GM12878 (cell line): ENCODE data around the gene MB. TPM values are rescaled to one million over a fixed set of nuclear protein-coding genes. Genes with fewer than 3 reads are reported as not detected.
A peak's percentile ranks its signal among the peaks of the same experiment; 100 is the strongest.

Experiments used
- ATAC-seq: fragments of 200-7000 bp; cut with Tn5 transposase; 3 replicates; pipeline ENCODE4 v1.9.1; 2020; ENCODE audit warnings: mild to moderate bottlenecking, moderate library complexity
- BruUV-seq: library from RNA; stranded (reverse); fragments of 400-500 nt; replicated peaks from 2 replicates; lab custom pipeline; 2021; lab: Mats Ljungman, UMichigan
- CTCF ChIA-PET: fragments of 300-600 bp; sonication (Branson Sonifier 250); formaldehyde crosslinking; extraction: SDS; loops from one replicate; lab custom pipeline; 2021; ENCODE audit warnings: inconsistent platforms; lab: Yijun Ruan, JAX
- POLR2A ChIA-PET: fragments of 350-600 bp; formaldehyde crosslinking; extraction: SDS; loops from one replicate; lab custom pipeline; 2021; ENCODE audit warnings: inconsistent platforms; lab: Charles Lee
- RAD21 ChIA-PET: fragments of 300-600 bp; sonication (Branson Sonifier 250); formaldehyde crosslinking; loops from one replicate; lab custom pipeline; 2023; ENCODE audit warnings: antibody characterized with exemption; ENCODE audit not compliant: unreplicated experiment; lab: Charles Lee
- SMC1A ChIA-PET: fragments of 300-600 bp; sonication (Branson Sonifier 250); formaldehyde crosslinking; loops from one replicate; lab custom pipeline; 2023; ENCODE audit not compliant: unreplicated experiment, uncharacterized antibody; lab: Charles Lee
- DNase-seq: peaks from one replicate; pipeline ENCODE4 v3.0.0-alpha.2; 2011; ENCODE audit warnings: low read depth, low spot score
- FAIRE-seq: peaks from 3 replicates; lab custom pipeline; 2011; peaks lifted over from hg19 to GRCh38; lab: Jason Lieb, UNC
- H2AFZ ChIP-seq: 2 replicates; pipeline ENCODE4 v1.6.0; 2011; ENCODE audit warnings: low read depth, low read length, control low read depth; ENCODE audit not compliant: control insufficient read depth
- H3K27ac ChIP-seq: 2 replicates; pipeline ENCODE4 v1.5.1; 2011; ENCODE audit warnings: control low read depth; ENCODE audit not compliant: control insufficient read depth, insufficient read depth
- H3K27me3 ChIP-seq, 2 experiments: replicated peaks in 1 of 2; 2 replicates each; pipeline versions ENCODE4 v1.6.0 to v1.6.1; 2011; ENCODE audit warnings: low read length in 1 of 2; ENCODE audit not compliant: control insufficient read depth in 2 of 2, insufficient read depth in 2 of 2
- H3K36me3 ChIP-seq, 2 experiments: 2 replicates each; pipeline ENCODE4 v1.5.1; 2011; ENCODE audit warnings: low read length in 1 of 2; ENCODE audit not compliant: control insufficient read depth in 2 of 2, insufficient read depth in 2 of 2
- H3K4me1 ChIP-seq: 2 replicates; pipeline ENCODE4 v1.6.1; 2011; ENCODE audit warnings: mild to moderate bottlenecking, low read length, moderate library complexity, mixed read lengths; ENCODE audit not compliant: control insufficient read depth, insufficient read depth
- H3K4me2 ChIP-seq: 2 replicates; pipeline ENCODE4 v1.6.0; 2011; ENCODE audit warnings: control low read depth; ENCODE audit not compliant: control insufficient read depth, insufficient read depth
- H3K4me3 ChIP-seq: fragments of 200-600 bp; sonication (generic); 2 replicates; pipeline ENCODE4 v1.5.1; 2016
- H3K79me2 ChIP-seq: 2 replicates; pipeline ENCODE4 v1.6.0; 2011; ENCODE audit warnings: low read length; ENCODE audit not compliant: control insufficient read depth, insufficient read depth
- H3K9ac ChIP-seq: 2 replicates; pipeline ENCODE4 v1.8.0; 2011; ENCODE audit warnings: low read length, control low read depth, mixed read lengths; ENCODE audit not compliant: control insufficient read depth, insufficient read depth
- H3K9me3 ChIP-seq: replicated peaks from 3 replicates; pipeline ENCODE4 v1.5.1; 2011; ENCODE audit warnings: mild to moderate bottlenecking, low read length; ENCODE audit not compliant: control insufficient read depth, insufficient read depth
- H4K20me1 ChIP-seq: 2 replicates; pipeline ENCODE4 v1.6.0; 2011; ENCODE audit not compliant: control insufficient read depth, insufficient read depth
- EED ChIP-seq: sonication (generic); IDR thresholded peaks from 2 replicates; pipeline ENCODE4 v1.6.1; 2016; ENCODE audit warnings: antibody characterized with exemption, low read depth
- EP300 ChIP-seq, 2 experiments: fragments of 150-350 bp in 1 of 2; IDR thresholded peaks; 2 replicates each; pipeline ENCODE4 v1.6.1; 2011 to 2012; ENCODE audit warnings: low read depth in 2 of 2, low read length in 2 of 2, borderline replicate concordance in 1 of 2, improper control_type of control experiment in 1 of 2, inconsistent platforms in 1 of 2; ENCODE audit not compliant: control insufficient read depth in 1 of 2
- ETV6 ChIP-seq, 2 experiments: fragments of 450-650 bp in 1 of 2; IDR thresholded peaks in 1 of 2; conservative IDR thresholded peaks in 1 of 2; 2 replicates each; pipeline ENCODE4 v1.6.1; 2014; ENCODE audit warnings: antibody characterized with exemption in 1 of 2, borderline replicate concordance in 1 of 2, low read depth in 1 of 2, mild to moderate bottlenecking in 1 of 2, moderate library complexity in 1 of 2
- GATAD2B ChIP-seq: fragments of 450-650 bp; conservative IDR thresholded peaks from 2 replicates; pipeline ENCODE4 v1.6.1; 2017; ENCODE audit warnings: low read depth, mild to moderate bottlenecking, moderate library complexity
- HDAC2 ChIP-seq: fragments of 200-600 bp; sonication (generic); IDR thresholded peaks from 2 replicates; pipeline ENCODE4 v1.6.1; 2017
- MYC ChIP-seq: IDR thresholded peaks from 2 replicates; pipeline ENCODE4 v1.6.1; 2011; ENCODE audit warnings: mild to moderate bottlenecking, low read length, moderate library complexity, inconsistent platforms; ENCODE audit not compliant: insufficient read depth, insufficient replicate concordance, insufficient read length, severe bottlenecking
- ZBTB33 ChIP-seq: fragments of 450-650 bp; IDR thresholded peaks from 2 replicates; pipeline ENCODE4 v1.6.1; 2017; ENCODE audit warnings: mild to moderate bottlenecking
- WGBS: methylation state at CpG from one replicate; pipeline ENCODE4 v1.1.6; 2016; ENCODE audit warnings: low lambda C conversion rate; ENCODE audit not compliant: insufficient replicate concordance, insufficient coverage; ENCODE audit errors: missing lambda C conversion rate; 5-methylcytosine and 5-hydroxymethylcytosine counted together
- in situ Hi-C: fragments of 300-500 bp; cut with MboI; formaldehyde crosslinking; loops from 9 replicates; pipeline ENCODE4 v1.14.3; 2018; ENCODE audit warnings: mixed read lengths
- intact Hi-C: fragments of 100-400 bp; cut with micrococcal nuclease; formaldehyde crosslinking; loops from one replicate; pipeline ENCODE4 v1.14.2; 2022; ENCODE audit not compliant: unreplicated experiment
- polyA plus RNA-seq, 11 experiments: library from polyadenylated mRNA; depleted of rRNA in 4 of 11; unstranded in 6 of 11; stranded (reverse) in 5 of 11; fragments of >200 nt; fragmentation: Nextera tagmentation in 4 of 11; fragmentation: Illumina TruSeq in 1 of 11; extraction: Ambion mirVana in 4 of 11; extraction: Trizol in 1 of 11; gene quantifications; 1 replicate in 1 of 11; 2 replicates in 10 of 11; pipeline versions ENCODE4 v1.2.1 to v1.2.3, GENCODE V29; 2011 to 2016; ENCODE audit warnings: inconsistent platforms in 2 of 11, missing spikeins in 2 of 11, low read depth in 1 of 11
- total RNA-seq, 4 experiments: library from RNA; depleted of rRNA in 3 of 4; stranded (reverse); fragments of >200 nt in 3 of 4; fragmentation: Illumina TruSeq in 1 of 4; extraction: Trizol in 1 of 4; gene quantifications; 2 replicates each; pipeline versions ENCODE4 v1.2.1 to v1.2.3, GENCODE V29; 2013 to 2021
- TF ChIP-seq, protein P1 (sequence below): fragments of 450-650 bp; IDR thresholded peaks from 2 replicates; pipeline ENCODE4 v1.6.1; 2017; ENCODE audit warnings: mild to moderate bottlenecking, low read depth, inconsistent platforms; ENCODE audit not compliant: poor library complexity, severe bottlenecking
- TF ChIP-seq, protein P2 (sequence below): fragments of 450-650 bp; IDR thresholded peaks from 2 replicates; pipeline ENCODE4 v1.6.1; 2017; ENCODE audit warnings: mild to moderate bottlenecking, moderate library complexity

MB gene
- total and polyA plus RNA-seq, 10 of the 15 experiments (the other 5 are each of a cell fraction or from before 2014, with no cell fraction given), result 0.09 to 0.41 (median 0.23) TPM; not detected in 3

GRCh38 chr22:35558719-35559118 lies 58.4 kb downstream of the MB start (continued):
- TF ChIP-seq ZBTB33 (no peak), ETV6 (conservative IDR thresholded peaks at IDR 0.05 in 1 of 2, IDR thresholded peaks at IDR 0.05 in 1 of 2; ENCODE audit: borderline replicate concordance in 1 of 2, low read depth in 1 of 2) (no peak), GATAD2B (no peak), MYC (no peak)
- TF ChIP-seq, all 136 proteins: peak for 0

DNA sequence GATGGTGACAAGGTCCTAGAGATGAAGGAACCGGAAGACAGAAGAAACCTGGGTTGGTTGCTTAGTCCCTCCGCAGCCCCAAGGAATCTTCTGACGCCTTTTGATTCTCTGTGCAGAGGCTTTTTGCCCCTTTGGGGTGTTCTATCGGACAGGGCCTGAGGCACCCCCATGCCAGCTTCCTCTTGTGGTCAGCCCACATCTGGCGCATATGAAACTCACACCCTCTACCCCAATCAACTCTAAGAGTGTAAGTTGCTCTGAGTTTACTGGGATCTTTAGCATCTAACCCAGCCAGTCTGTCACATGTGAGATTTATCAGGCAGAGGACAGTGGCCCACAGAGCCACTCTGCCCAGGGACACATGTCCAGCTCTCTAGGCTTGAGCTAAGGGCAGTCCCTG lies 59.1 kb downstream of the MB start:
- SMC1A ChIA-PET, result interaction anchor here (1.0 kb wide), 1 partner anchor 188 kb away, joined by 3 read pairs; no protein-coding TSS in a partner anchor
- Histone ChIP-seq H3K4me2 (no peak overlapping the region), H4K20me1 (no peaks in the 10 kb centered on the region), H3K4me1 (no peaks in the 10 kb centered on the region), H3K9me3 (no peaks in the 10 kb centered on the region; the same call in 2 of the 3 replicates), H3K4me3 (no peak overlapping the region), H3K9ac (no peak overlapping the region), H3K36me3 (no peaks in the 10 kb centered on the region), H3K79me2 (no peaks in the 10 kb centered on the region), H3K27ac (no peak overlapping the region), H3K27me3 (peaks cover 0 to 2% of the 10 kb centered on the region in 2 experiments; a peak in 3 of 4 replicates), H2AFZ (no peak overlapping the region)
- POLR2A ChIA-PET, result no interaction called here
- CTCF ChIA-PET, result no interaction called here
- FAIRE-seq, result no peak
- DNase-seq, result no peak
- peak; percentile 55 for ATAC-seq
- WGBS, result 60% methylated on average over 5 of the region's 5 CpGs
- RAD21 ChIA-PET, result no interaction called here
- no TSS peak for BruUV-seq
- in situ Hi-C loops (no loop called here), intact Hi-C loops (no loop called here)
- no peak for TF ChIP-seq HDAC2
- TF ChIP-seq, protein P1, sequence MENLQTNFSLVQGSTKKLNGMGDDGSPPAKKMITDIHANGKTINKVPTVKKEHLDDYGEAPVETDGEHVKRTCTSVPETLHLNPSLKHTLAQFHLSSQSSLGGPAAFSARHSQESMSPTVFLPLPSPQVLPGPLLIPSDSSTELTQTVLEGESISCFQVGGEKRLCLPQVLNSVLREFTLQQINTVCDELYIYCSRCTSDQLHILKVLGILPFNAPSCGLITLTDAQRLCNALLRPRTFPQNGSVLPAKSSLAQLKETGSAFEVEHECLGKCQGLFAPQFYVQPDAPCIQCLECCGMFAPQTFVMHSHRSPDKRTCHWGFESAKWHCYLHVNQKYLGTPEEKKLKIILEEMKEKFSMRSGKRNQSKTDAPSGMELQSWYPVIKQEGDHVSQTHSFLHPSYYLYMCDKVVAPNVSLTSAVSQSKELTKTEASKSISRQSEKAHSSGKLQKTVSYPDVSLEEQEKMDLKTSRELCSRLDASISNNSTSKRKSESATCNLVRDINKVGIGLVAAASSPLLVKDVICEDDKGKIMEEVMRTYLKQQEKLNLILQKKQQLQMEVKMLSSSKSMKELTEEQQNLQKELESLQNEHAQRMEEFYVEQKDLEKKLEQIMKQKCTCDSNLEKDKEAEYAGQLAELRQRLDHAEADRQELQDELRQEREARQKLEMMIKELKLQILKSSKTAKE, result no peak
- no peak for TF ChIP-seq EED
- no peak for TF ChIP-seq ZBTB33
- no peak for TF ChIP-seq EP300 (IDR thresholded peaks at IDR 0.05; ENCODE audit: borderline replicate concordance in 1 of 2, control insufficient read depth in 1 of 2, low read depth in 2 of 2, low read length in 2 of 2)
- TF ChIP-seq, protein P2, sequence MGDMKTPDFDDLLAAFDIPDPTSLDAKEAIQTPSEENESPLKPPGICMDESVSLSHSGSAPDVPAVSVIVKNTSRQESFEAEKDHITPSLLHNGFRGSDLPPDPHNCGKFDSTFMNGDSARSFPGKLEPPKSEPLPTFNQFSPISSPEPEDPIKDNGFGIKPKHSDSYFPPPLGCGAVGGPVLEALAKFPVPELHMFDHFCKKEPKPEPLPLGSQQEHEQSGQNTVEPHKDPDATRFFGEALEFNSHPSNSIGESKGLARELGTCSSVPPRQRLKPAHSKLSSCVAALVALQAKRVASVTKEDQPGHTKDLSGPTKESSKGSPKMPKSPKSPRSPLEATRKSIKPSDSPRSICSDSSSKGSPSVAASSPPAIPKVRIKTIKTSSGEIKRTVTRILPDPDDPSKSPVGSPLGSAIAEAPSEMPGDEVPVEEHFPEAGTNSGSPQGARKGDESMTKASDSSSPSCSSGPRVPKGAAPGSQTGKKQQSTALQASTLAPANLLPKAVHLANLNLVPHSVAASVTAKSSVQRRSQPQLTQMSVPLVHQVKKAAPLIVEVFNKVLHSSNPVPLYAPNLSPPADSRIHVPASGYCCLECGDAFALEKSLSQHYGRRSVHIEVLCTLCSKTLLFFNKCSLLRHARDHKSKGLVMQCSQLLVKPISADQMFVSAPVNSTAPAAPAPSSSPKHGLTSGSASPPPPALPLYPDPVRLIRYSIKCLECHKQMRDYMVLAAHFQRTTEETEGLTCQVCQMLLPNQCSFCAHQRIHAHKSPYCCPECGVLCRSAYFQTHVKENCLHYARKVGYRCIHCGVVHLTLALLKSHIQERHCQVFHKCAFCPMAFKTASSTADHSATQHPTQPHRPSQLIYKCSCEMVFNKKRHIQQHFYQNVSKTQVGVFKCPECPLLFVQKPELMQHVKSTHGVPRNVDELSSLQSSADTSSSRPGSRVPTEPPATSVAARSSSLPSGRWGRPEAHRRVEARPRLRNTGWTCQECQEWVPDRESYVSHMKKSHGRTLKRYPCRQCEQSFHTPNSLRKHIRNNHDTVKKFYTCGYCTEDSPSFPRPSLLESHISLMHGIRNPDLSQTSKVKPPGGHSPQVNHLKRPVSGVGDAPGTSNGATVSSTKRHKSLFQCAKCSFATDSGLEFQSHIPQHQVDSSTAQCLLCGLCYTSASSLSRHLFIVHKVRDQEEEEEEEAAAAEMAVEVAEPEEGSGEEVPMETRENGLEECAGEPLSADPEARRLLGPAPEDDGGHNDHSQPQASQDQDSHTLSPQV, result no peak
